Measurements from ENCODE around the gene PTPRG. TPM values are rescaled to one million over a fixed set of nuclear protein-coding genes. Genes with fewer than 3 reads are reported as not detected.

The PTPRG gene
- total RNA-seq, 1 experiment from 2014 or later = 69.3 TPM

GRCh38 chr3:61960976-61961375 is 399.6 kb downstream of the PTPRG start:
- DNase-seq = no peak
- no peaks in the 10 kb centered on the region for H3K27me3 Mint-ChIP-seq (ENCODE audit: low read depth)
- no peak overlapping the region for H3K4me3 Mint-ChIP-seq
- no peak overlapping the region for H3K4me2 ChIP-seq (ENCODE audit: insufficient read depth, insufficient read length, low read length)
- no peak overlapping the region for H3T11ph ChIP-seq (ENCODE audit: low read length)
- no peak overlapping the region for H2AFZ ChIP-seq (ENCODE audit: low read length)
- H3K27ac ChIP-seq (ENCODE audit: insufficient read length, low read depth, low read length) = no peak overlapping the region
- no peak overlapping the region for H3K18ac ChIP-seq (ENCODE audit: insufficient read length, low read depth, low read length)
- H3K4me1 ChIP-seq (ENCODE audit: insufficient read depth, low read length) = peaks cover 5% of the 10 kb centered on the region; the same call in 1 of the 2 replicates
- no peaks in the 10 kb centered on the region for H3K9me3 ChIP-seq (ENCODE audit: control insufficient read depth, low read depth, low read length)
- peaks cover 54 to 57% of the 10 kb centered on the region in 2 experiments for H3K4me1 Mint-ChIP-seq
- H3K79me1 ChIP-seq (ENCODE audit: insufficient read depth, low read depth, low read length, poor library complexity, severe bottlenecking) = peaks cover 4% of the 10 kb centered on the region
- no peak overlapping the region for H4K5ac ChIP-seq (ENCODE audit: insufficient read length, low read depth, low read length)
- H2AK5ac ChIP-seq (ENCODE audit: insufficient read length, low read length) = no peak overlapping the region
- no peak overlapping the region for H3K14ac ChIP-seq (ENCODE audit: insufficient read depth, low read length)
- no peak overlapping the region for H2BK120ac ChIP-seq (ENCODE audit: low read depth, low read length, poor library complexity, severe bottlenecking)
- H3K9me3 Mint-ChIP-seq = no peaks in the 10 kb centered on the region
- no peaks in the 10 kb centered on the region for H3K23me2 ChIP-seq (ENCODE audit: insufficient read length, low read depth, low read length, poor library complexity, severe bottlenecking)
- no peak overlapping the region for H3K27ac Mint-ChIP-seq
- H2BK15ac ChIP-seq (ENCODE audit: low read depth, low read length) = no peak overlapping the region
- H4K8ac ChIP-seq (replicated peaks; ENCODE audit: insufficient read length, low read depth, low read length) = no peak overlapping the region
- H3K23ac ChIP-seq (ENCODE audit: insufficient read length, low read depth, low read length) = no peak overlapping the region
- H3K4ac ChIP-seq (ENCODE audit: low read depth, low read length) = no peak overlapping the region
- H2BK12ac ChIP-seq (ENCODE audit: insufficient read length, low read depth, low read length) = no peak overlapping the region
- H4K20me1 ChIP-seq (ENCODE audit: control insufficient read depth, insufficient read depth, insufficient read length) = no peaks in the 10 kb centered on the region
- H3K36me3 Mint-ChIP-seq (ENCODE audit: insufficient read depth in 1 of 3, low read depth in 3 of 3) = no peaks in the 10 kb centered on the region; a peak in 1 of 7 replicates
- H4K91ac ChIP-seq (ENCODE audit: insufficient read length, low read depth, low read length) = no peak overlapping the region
- no peak overlapping the region for H2BK20ac ChIP-seq (ENCODE audit: low read depth, low read length, poor library complexity, severe bottlenecking)
- H3K27me3 ChIP-seq (ENCODE audit: insufficient read depth, low read length) = no peaks in the 10 kb centered on the region
- H3K9ac ChIP-seq (ENCODE audit: extremely low read depth, insufficient read length, low read length) = no peak overlapping the region
- TF ChIP-seq, protein P1, sequence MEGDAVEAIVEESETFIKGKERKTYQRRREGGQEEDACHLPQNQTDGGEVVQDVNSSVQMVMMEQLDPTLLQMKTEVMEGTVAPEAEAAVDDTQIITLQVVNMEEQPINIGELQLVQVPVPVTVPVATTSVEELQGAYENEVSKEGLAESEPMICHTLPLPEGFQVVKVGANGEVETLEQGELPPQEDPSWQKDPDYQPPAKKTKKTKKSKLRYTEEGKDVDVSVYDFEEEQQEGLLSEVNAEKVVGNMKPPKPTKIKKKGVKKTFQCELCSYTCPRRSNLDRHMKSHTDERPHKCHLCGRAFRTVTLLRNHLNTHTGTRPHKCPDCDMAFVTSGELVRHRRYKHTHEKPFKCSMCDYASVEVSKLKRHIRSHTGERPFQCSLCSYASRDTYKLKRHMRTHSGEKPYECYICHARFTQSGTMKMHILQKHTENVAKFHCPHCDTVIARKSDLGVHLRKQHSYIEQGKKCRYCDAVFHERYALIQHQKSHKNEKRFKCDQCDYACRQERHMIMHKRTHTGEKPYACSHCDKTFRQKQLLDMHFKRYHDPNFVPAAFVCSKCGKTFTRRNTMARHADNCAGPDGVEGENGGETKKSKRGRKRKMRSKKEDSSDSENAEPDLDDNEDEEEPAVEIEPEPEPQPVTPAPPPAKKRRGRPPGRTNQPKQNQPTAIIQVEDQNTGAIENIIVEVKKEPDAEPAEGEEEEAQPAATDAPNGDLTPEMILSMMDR (conservative IDR thresholded peaks at IDR 0.05) = no peak
- no peak overlapping the region for H3K56ac ChIP-seq (ENCODE audit: insufficient read length, low read depth, low read length)
- H3K79me2 ChIP-seq (ENCODE audit: insufficient read depth, low read length) = peaks cover 5% of the 10 kb centered on the region; the same call in 1 of the 2 replicates
- no peak overlapping the region for H2BK5ac ChIP-seq (ENCODE audit: insufficient read length, low read length)
